Measurements from ENCODE around the gene CR1L. TPM values are rescaled to one million over a fixed set of nuclear protein-coding genes. Genes with fewer than 3 reads are reported as not detected.
A peak's percentile ranks its signal among the peaks of the same experiment; 100 is the strongest.

The CR1L gene
- total and polyA plus RNA-seq, 2 donors (not counting 3 experiments of a cell fraction or from before 2014, with no cell fraction given) = not detected

DNA sequence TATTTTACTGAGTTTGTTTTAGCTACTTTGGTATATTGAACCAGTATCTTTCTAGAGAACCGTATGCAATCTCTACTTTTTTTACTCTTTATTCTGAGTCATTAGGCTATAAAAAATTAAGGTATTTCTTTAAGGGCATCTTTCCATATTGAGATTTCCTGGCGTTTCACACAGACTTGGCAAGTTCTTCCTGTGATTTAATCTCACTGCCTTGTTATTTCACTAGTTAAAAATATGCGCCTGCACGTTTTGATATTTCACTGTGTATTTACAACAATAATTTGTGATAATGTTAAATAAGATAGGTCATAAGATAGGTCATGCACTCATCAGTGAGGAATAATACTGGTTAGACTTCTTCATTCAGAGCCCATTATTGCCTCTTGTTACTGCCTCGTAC is 16.2 kb upstream of the CR1L start:
- TF ChIP-seq GATA2 (IDR thresholded peaks at IDR 0.05; ENCODE audit: insufficient read depth, insufficient read length, low read depth, low read length) = peak; percentile 34
- TF ChIP-seq JUN (IDR thresholded peaks at IDR 0.05; ENCODE audit: borderline replicate concordance, insufficient read depth, insufficient read length, low read depth) = no peak
- no peak for TF ChIP-seq MYC (IDR thresholded peaks at IDR 0.05; ENCODE audit: low read depth, low read length)
- no peak for TF ChIP-seq EZH2 (IDR thresholded peaks at IDR 0.05; ENCODE audit: borderline replicate concordance, low read depth, low read length, severe bottlenecking)
- no peak for TF ChIP-seq CTCF (IDR thresholded peaks at IDR 0.05; ENCODE audit: extremely low read depth in 1 of 2, insufficient read depth in 1 of 2, low read depth in 1 of 2, low read length in 2 of 2)
- peak; percentile 7 for TF ChIP-seq FOS (IDR thresholded peaks at IDR 0.05; ENCODE audit: borderline replicate concordance, insufficient read depth, low read length)
- TF ChIP-seq POLR2A (IDR thresholded peaks at IDR 0.05; ENCODE audit: low read depth, low read length) = no peak
- TF ChIP-seq, protein P1, sequence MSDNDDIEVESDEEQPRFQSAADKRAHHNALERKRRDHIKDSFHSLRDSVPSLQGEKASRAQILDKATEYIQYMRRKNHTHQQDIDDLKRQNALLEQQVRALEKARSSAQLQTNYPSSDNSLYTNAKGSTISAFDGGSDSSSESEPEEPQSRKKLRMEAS (IDR thresholded peaks at IDR 0.05; ENCODE audit: insufficient read depth, insufficient read length) = no peak
- no peak for TF ChIP-seq POLR2AphosphoS5 (IDR thresholded peaks at IDR 0.05; ENCODE audit: insufficient read depth, low read depth, low read length)
- Histone ChIP-seq H3K9me3 (replicated peaks; ENCODE audit: control insufficient read depth, insufficient read depth, low read length) (no peaks in the 10 kb centered on the region), H3K36me3 (ENCODE audit: control insufficient read depth in 2 of 2, extremely low read depth in 1 of 2, insufficient read depth in 2 of 2, low read length in 2 of 2) (no peaks in the 10 kb centered on the region), H3K4me1 (ENCODE audit: control insufficient read depth, extremely low read depth, insufficient read depth, low read length) (peaks cover 6% of the 10 kb centered on the region), H3K4me3 (replicated peaks in 1 of 3; ENCODE audit: insufficient read depth in 1 of 3, low read depth in 1 of 3, low read length in 3 of 3) (no peak overlapping the region), H4K20me1 (replicated peaks; ENCODE audit: control insufficient read depth, extremely low read depth, insufficient read depth, low read length) (no peaks in the 10 kb centered on the region), H3K9ac (replicated peaks; ENCODE audit: extremely low read depth, insufficient read depth, low read length) (no peak overlapping the region), H3K27me3 (ENCODE audit: control insufficient read depth in 2 of 2, insufficient read depth in 2 of 2, low read length in 2 of 2) (no peaks in the 10 kb centered on the region), H3K27ac (ENCODE audit: insufficient read depth, low read depth, low read length) (no peak overlapping the region), H3K79me2 (ENCODE audit: control insufficient read depth, insufficient read depth, low read length) (no peaks in the 10 kb centered on the region), H3K4me2 (ENCODE audit: insufficient read depth, low read length) (peak overlapping the region; percentile 42), H3K9me1 (replicated peaks; ENCODE audit: control insufficient read depth, extremely low read depth, insufficient read depth, low read length) (no peaks in the 10 kb centered on the region), H2AFZ (ENCODE audit: low read depth, low read length) (no peak overlapping the region)
- intact Hi-C loops (cut with micrococcal nuclease) = no loop called here
- ChIA-PET CTCF (interaction anchor here (3.3 kb wide), 1 partner anchor 8 kb away, joined by 19 read pairs; no protein-coding TSS in a partner anchor), POLR2A (no interaction called here)
- dilution Hi-C loops (cut with MboI; ENCODE audit: extremely low pct_ligation_motif_present, low sequenced_read_pairs) = no loop called here
- peak; percentile 61 for DNase-seq (ENCODE audit: low read depth, low spot score)
- BruUV-seq (replicated peaks) = no TSS peak
- peak; percentile 33 for FAIRE-seq

All from endothelial cell of umbilical vein (primary cell).